Astrocyte (in vitro differentiated cells and primary cell): ENCODE results near the gene COX10. TPM values are rescaled to one million over a fixed set of nuclear protein-coding genes. Genes with fewer than 3 reads are reported as not detected.

Experiments used
- DNase-seq: peaks from one replicate; pipeline ENCODE4 v3.0.0-alpha.2; 2010; ENCODE audit warnings: low read depth
- FAIRE-seq: peaks from 2 replicates; lab custom pipeline; 2011; peaks lifted over from hg19 to GRCh38; lab: Jason Lieb, UNC
- H2AFZ ChIP-seq: 2 replicates; pipeline ENCODE4 v1.6.0; 2012; ENCODE audit warnings: low read depth, low read length, inconsistent platforms
- H3K27ac ChIP-seq: 2 replicates; pipeline ENCODE4 v1.5.1; 2011; ENCODE audit warnings: low read depth, low read length, inconsistent platforms
- H3K27me3 ChIP-seq: 2 replicates; pipeline ENCODE4 v1.6.0; 2011; ENCODE audit warnings: low read length, inconsistent platforms; ENCODE audit not compliant: insufficient read depth
- H3K36me3 ChIP-seq: 2 replicates; pipeline ENCODE4 v1.5.1; 2011; ENCODE audit warnings: low read length, inconsistent platforms; ENCODE audit not compliant: insufficient read depth
- H3K4me1 ChIP-seq: 2 replicates; pipeline ENCODE4 v1.5.1; 2011; ENCODE audit warnings: low read length, inconsistent platforms; ENCODE audit not compliant: insufficient read depth
- H3K4me2 ChIP-seq: 2 replicates; pipeline ENCODE4 v1.6.0; 2012; ENCODE audit warnings: low read length, inconsistent platforms
- H3K4me3 ChIP-seq: 2 replicates; pipeline ENCODE4 v1.5.1; 2011; ENCODE audit warnings: low read depth, mild to moderate bottlenecking, low read length, inconsistent platforms; ENCODE audit not compliant: insufficient read depth
- H3K79me2 ChIP-seq: 2 replicates; pipeline ENCODE4 v1.6.0; 2012; ENCODE audit warnings: mild to moderate bottlenecking, low read length, inconsistent platforms; ENCODE audit not compliant: insufficient read depth
- H3K9ac ChIP-seq: 2 replicates; pipeline ENCODE4 v1.6.0; 2012; ENCODE audit warnings: mild to moderate bottlenecking, low read length, inconsistent platforms
- H3K9me3 ChIP-seq: 2 replicates; pipeline ENCODE4 v1.5.1; 2012; ENCODE audit warnings: low read depth, mild to moderate bottlenecking, low read length, inconsistent platforms; ENCODE audit not compliant: insufficient read depth
- H4K20me1 ChIP-seq: 2 replicates; pipeline ENCODE4 v1.6.0; 2012; ENCODE audit warnings: low read length, inconsistent platforms; ENCODE audit not compliant: insufficient read depth
- H3K27ac Mint-ChIP-seq: one replicate; pipeline ENCODE4 v1.8.0; 2021; ENCODE audit warnings: mild to moderate bottlenecking, mixed read lengths; ENCODE audit not compliant: unreplicated experiment
- H3K27me3 Mint-ChIP-seq: one replicate; pipeline ENCODE4 v1.8.0; 2021; ENCODE audit warnings: low read depth, mixed read lengths; ENCODE audit not compliant: unreplicated experiment
- H3K36me3 Mint-ChIP-seq: one replicate; pipeline ENCODE4 v1.8.0; 2021; ENCODE audit warnings: low read depth, mixed read lengths; ENCODE audit not compliant: unreplicated experiment
- H3K4me1 Mint-ChIP-seq: one replicate; pipeline ENCODE4 v1.8.0; 2021; ENCODE audit warnings: low read depth, mixed read lengths; ENCODE audit not compliant: unreplicated experiment
- H3K4me3 Mint-ChIP-seq: one replicate; pipeline ENCODE4 v1.8.0; 2021; ENCODE audit warnings: mild to moderate bottlenecking, moderate library complexity, mixed read lengths; ENCODE audit not compliant: unreplicated experiment
- H3K9me3 Mint-ChIP-seq: one replicate; pipeline ENCODE4 v1.8.0; 2021; ENCODE audit warnings: mild to moderate bottlenecking, mixed read lengths; ENCODE audit not compliant: unreplicated experiment
- CTCF ChIP-seq: IDR thresholded peaks from 2 replicates; pipeline ENCODE4 v1.5.1; 2011; ENCODE audit warnings: low read depth, mild to moderate bottlenecking, inconsistent platforms, low read length, moderate library complexity; ENCODE audit not compliant: insufficient read depth
- EZH2 ChIP-seq: IDR thresholded peaks from 2 replicates; pipeline ENCODE4 v1.6.1; 2012; ENCODE audit warnings: mild to moderate bottlenecking, low read length, inconsistent platforms; ENCODE audit not compliant: insufficient read depth
- total RNA-seq: library from RNA; stranded (reverse); gene quantifications from 2 replicates; pipeline ENCODE4 v1.2.1, GENCODE V29; 2021

Gene COX10
- total RNA-seq, 1 donor from 2014 or later, result 16.4 TPM

GRCh38 chr17:14135906-14136590 lies 66.7 kb downstream of the COX10 start:
- FAIRE-seq, result no peak
- Histone ChIP-seq H2AFZ (no peak overlapping the region), H3K79me2 (peaks cover 6% of the 10 kb centered on the region), H3K27ac (no peak overlapping the region), H3K4me2 (no peak overlapping the region), H3K9ac (no peak overlapping the region), H3K27me3 (no peaks in the 10 kb centered on the region), H4K20me1 (no peaks in the 10 kb centered on the region), H3K4me1 (no peaks in the 10 kb centered on the region), H3K4me3 (no peak overlapping the region), H3K36me3 (no peaks in the 10 kb centered on the region), H3K9me3 (no peaks in the 10 kb centered on the region)
- Mint-ChIP-seq H3K4me3 (no peak overlapping the region), H3K27ac (no peak overlapping the region), H3K36me3 (no peaks in the 10 kb centered on the region), H3K27me3 (no peaks in the 10 kb centered on the region), H3K9me3 (no peaks in the 10 kb centered on the region), H3K4me1 (peaks cover 2% of the 10 kb centered on the region)
- no peak for DNase-seq
- no peak for TF ChIP-seq CTCF
- TF ChIP-seq EZH2, result no peak

- TF ChIP-seq CTCF (no peak), EZH2 (no peak)
- Histone ChIP-seq H3K79me2 (peaks cover 6% of the 10 kb centered on the region), H3K4me2 (no peak overlapping the region), H3K4me1 (no peaks in the 10 kb centered on the region), H3K27me3 (no peaks in the 10 kb centered on the region), H3K27ac (no peak overlapping the region), H3K9me3 (no peaks in the 10 kb centered on the region), H3K9ac (no peak overlapping the region), H2AFZ (no peak overlapping the region), H4K20me1 (peaks cover 3% of the 10 kb centered on the region), H3K36me3 (no peaks in the 10 kb centered on the region), H3K4me3 (no peak overlapping the region)
- FAIRE-seq, result no peak
- Mint-ChIP-seq H3K4me1 (peaks cover 5% of the 10 kb centered on the region), H3K36me3 (no peaks in the 10 kb centered on the region), H3K27ac (no peak overlapping the region), H3K4me3 (no peak overlapping the region), H3K27me3 (no peaks in the 10 kb centered on the region), H3K9me3 (no peaks in the 10 kb centered on the region)
- DNase-seq, result no peak
Measured at GRCh38 chr17:14138649-14139048, 69.3 kb downstream of the COX10 start.

- no peaks in the 10 kb centered on the region for H3K9me3 ChIP-seq
- Mint-ChIP-seq H3K27me3 (no peaks in the 10 kb centered on the region), H3K9me3 (peaks cover 4% of the 10 kb centered on the region), H3K27ac (no peak overlapping the region), H3K4me3 (no peak overlapping the region), H3K4me1 (peaks cover 4% of the 10 kb centered on the region), H3K36me3 (peaks cover 2% of the 10 kb centered on the region)
- no peak overlapping the region for H3K27ac ChIP-seq
- TF ChIP-seq CTCF, result no peak
- TF ChIP-seq EZH2, result no peak
- no peak overlapping the region for H3K4me3 ChIP-seq
- DNase-seq, result peak; percentile 17
- H3K79me2 ChIP-seq, result peaks cover under 1% of the 10 kb centered on the region
- H3K27me3 ChIP-seq, result no peaks in the 10 kb centered on the region
- peaks cover 16% of the 10 kb centered on the region for H4K20me1 ChIP-seq
- FAIRE-seq, result no peak
- no peak overlapping the region for H2AFZ ChIP-seq
- no peaks in the 10 kb centered on the region for H3K4me1 ChIP-seq
- no peak overlapping the region for H3K9ac ChIP-seq
- no peaks in the 10 kb centered on the region for H3K36me3 ChIP-seq
- no peak overlapping the region for H3K4me2 ChIP-seq
Measured at GRCh38 chr17:14143688-14144087, 74.4 kb downstream of the COX10 start.
